ENCODE results near the gene IPO5. TPM values are rescaled to one million over a fixed set of nuclear protein-coding genes. Genes with fewer than 3 reads are reported as not detected.
"Not testable (repeated sequence)": the region's sequence is repeated elsewhere in the genome, so short reads cannot be mapped to it uniquely, and the experiment has no call there.

Gene IPO5
- total RNA-seq, 1 donor from 2014 or later: 105 TPM

DNA sequence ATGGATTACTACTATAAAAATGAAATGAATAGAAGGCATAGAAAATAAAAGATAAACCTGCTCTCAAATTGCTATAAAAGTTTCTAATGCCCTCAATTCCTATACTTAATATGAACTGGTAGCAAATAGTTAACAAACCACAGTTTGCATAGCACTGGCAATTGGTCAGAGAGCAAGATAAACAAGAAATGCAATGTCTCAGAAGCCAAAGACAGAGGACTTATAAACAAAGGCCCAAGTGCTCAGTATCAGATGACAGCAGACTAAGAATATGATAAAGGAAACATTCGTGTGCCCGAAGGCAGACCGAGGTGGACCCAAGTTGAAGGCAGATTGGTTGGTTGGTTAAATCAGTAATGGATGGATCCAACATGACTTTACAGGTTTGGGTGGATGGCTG is 50.6 kb downstream of the IPO5 start:
- H3K4me3 ChIP-seq (ENCODE audit: low read depth, low read length): no peak overlapping the region
- no peak for DNase-seq (ENCODE audit: low read depth)
- TF ChIP-seq, protein P1, sequence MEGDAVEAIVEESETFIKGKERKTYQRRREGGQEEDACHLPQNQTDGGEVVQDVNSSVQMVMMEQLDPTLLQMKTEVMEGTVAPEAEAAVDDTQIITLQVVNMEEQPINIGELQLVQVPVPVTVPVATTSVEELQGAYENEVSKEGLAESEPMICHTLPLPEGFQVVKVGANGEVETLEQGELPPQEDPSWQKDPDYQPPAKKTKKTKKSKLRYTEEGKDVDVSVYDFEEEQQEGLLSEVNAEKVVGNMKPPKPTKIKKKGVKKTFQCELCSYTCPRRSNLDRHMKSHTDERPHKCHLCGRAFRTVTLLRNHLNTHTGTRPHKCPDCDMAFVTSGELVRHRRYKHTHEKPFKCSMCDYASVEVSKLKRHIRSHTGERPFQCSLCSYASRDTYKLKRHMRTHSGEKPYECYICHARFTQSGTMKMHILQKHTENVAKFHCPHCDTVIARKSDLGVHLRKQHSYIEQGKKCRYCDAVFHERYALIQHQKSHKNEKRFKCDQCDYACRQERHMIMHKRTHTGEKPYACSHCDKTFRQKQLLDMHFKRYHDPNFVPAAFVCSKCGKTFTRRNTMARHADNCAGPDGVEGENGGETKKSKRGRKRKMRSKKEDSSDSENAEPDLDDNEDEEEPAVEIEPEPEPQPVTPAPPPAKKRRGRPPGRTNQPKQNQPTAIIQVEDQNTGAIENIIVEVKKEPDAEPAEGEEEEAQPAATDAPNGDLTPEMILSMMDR (conservative IDR thresholded peaks at IDR 0.05; ENCODE audit: low read depth, low read length): no peak

DNA sequence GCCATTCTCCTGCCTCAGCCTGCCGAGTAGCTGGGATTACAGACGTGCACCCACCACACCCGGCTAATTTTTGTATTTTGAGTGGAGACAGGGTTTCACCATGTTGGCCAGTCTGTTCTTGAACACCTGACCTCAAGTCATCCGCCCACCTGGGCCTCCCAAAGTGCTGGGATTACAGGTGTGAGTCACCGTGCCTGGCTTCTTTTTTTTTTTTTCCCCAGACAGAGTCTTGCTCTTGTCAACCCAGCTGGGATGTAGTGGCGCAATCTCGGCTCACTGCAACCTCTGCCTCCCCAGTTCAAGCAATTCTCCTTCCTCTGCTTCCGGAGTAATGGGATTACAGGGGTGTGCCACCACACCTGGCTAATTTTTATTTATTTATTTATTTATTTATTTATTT is 51.5 kb downstream of the IPO5 start:
- not testable (repeated sequence) for DNase-seq (ENCODE audit: low read depth); H3K4me3 ChIP-seq (ENCODE audit: low read depth, low read length)

DNA sequence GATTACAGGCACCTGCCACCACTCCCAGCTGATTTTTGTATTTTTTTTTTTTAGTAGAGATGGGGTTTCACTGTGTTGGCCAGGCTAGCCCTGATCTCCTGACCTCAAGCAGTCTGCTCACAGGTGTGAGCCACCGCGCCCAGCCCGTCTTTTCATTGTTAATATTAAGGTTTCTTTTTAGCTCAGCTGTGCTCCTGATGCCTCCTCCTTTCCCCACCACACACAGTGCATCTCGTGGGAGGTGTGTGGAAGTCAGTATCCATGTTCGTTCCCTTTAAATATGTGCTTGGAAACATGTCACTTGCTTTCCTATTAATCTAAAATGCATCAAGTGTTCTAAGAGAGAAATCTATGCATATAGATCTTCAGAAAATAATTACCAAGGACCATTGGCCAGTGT is 53.5 kb downstream of the IPO5 start:
- H3K4me3 ChIP-seq (ENCODE audit: low read depth, low read length): no peak overlapping the region
- DNase-seq (ENCODE audit: low read depth): no peak
- TF ChIP-seq, protein P1 (conservative IDR thresholded peaks at IDR 0.05; ENCODE audit: low read depth, low read length): no peak

DNA sequence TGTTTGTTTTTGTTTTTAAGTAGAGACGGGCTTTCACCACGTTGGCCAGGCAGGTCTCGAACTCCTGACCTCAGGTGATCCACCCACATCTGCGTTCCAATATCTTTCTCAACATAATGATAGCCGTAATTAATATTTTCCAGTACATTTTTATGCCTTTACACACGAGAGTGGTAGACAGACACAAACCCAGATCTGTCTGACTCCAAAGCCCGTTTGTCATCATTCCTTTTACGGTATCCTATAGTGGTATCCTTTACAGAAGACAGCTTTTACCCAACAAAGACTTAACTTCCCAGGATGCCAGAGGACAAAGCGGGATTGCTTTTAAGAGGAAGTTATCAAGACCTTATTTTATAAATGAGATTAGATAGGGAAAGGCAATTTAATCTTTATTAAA is 59.8 kb downstream of the IPO5 start:
- TF ChIP-seq, protein P1 (conservative IDR thresholded peaks at IDR 0.05; ENCODE audit: low read depth, low read length): no peak
- no peak overlapping the region for H3K4me3 ChIP-seq (ENCODE audit: low read depth, low read length)
- no peak for DNase-seq (ENCODE audit: low read depth)

DNA sequence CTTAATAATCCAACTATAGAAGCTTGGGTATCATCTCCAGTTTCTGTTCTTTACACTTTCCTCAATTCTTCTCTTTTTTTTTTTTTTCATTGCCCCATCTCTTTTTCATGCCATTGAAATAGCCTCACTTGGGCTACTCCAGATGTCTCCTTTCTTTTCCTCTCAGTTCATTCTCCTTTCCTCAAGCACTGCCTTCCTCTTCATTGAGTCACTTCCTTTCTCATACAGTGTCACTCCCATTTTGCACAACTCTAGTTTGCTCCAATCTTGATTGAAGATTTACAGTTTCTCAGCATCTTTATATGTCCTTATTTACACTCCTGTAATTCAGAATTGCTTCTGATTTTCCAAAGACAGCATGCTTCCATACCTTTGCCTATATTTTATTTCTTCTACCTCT is 61.3 kb downstream of the IPO5 start:
- H3K4me3 ChIP-seq (ENCODE audit: low read depth, low read length): no peak overlapping the region
- TF ChIP-seq, protein P1 (conservative IDR thresholded peaks at IDR 0.05; ENCODE audit: low read depth, low read length): no peak
- no peak for DNase-seq (ENCODE audit: low read depth)

DNA sequence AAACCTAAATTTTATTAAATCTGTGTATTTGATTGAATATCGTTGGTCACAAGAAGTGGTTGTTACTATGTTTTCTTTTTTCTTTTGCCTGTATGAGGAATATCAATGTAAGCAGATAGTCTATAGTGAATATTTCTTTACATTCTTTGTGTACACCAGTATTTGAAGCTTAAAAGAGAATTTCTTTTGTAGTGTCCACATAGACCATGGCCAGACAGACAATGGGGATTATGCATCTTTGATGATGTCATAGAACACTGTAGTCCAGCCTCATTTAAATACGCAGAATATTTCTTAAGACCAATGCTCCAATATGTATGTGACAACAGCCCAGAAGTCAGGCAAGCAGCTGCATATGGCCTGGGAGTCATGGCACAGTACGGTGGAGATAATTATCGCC is 64.8 kb downstream of the IPO5 start:
- no peak overlapping the region for H3K4me3 ChIP-seq (ENCODE audit: low read depth, low read length)
- TF ChIP-seq, protein P1 (conservative IDR thresholded peaks at IDR 0.05; ENCODE audit: low read depth, low read length): no peak
- DNase-seq (ENCODE audit: low read depth): no peak

DNA sequence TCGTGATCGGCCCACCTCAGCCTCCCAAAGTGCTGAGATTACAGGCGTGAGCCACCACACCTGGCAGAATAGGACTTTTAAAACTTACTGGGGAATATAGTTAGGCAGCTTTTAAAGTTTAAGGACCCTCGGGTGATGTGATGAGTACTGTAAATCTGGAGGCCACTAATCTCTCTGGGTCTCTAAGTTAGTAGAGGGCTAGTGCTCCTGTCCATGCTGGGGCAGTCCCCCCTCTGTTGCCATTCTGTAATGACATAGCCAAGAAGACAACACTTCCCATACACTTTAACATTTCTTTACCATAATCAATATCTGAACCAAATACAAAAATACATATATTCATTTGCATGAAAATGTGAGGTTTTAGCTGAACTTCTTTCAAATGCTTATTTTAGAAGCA is 65.7 kb downstream of the IPO5 start:
- H3K4me3 ChIP-seq (ENCODE audit: low read depth, low read length): no peak overlapping the region
- DNase-seq (ENCODE audit: low read depth): no peak
- TF ChIP-seq, protein P1 (conservative IDR thresholded peaks at IDR 0.05; ENCODE audit: low read depth, low read length): no peak

DNA sequence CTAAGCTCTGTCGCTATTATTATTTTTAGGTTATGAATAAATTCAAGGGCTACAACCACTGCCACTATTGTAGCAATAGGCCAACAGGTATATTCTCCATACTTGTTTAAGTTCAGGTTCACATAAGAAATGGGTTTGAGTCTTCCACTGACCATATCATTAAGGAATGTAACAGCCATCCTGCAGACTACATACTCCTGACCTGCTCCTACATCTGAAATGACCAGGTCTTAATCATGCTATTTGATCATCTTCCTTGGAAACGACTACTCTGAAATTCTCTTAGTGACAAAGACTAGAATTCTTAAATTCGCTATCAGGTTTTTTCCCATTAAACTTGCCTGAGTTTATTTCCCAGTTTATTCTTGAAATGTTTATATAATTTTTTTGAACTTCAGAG is 66.8 kb downstream of the IPO5 start:
- TF ChIP-seq, protein P1 (conservative IDR thresholded peaks at IDR 0.05; ENCODE audit: low read depth, low read length): no peak

More for the DNA sequence above, 66.8 kb downstream of the IPO5 start:
- no peak for DNase-seq (ENCODE audit: low read depth)
- no peak overlapping the region for H3K4me3 ChIP-seq (ENCODE audit: low read depth, low read length)
